ENCODE measurements around the gene PCDHGA12.
A peak's percentile ranks its signal among the peaks of the same experiment; 100 is the strongest.
"Not testable (repeated sequence)": the region's sequence is repeated elsewhere in the genome, so short reads cannot be mapped to it uniquely, and the experiment has no call there.

PCDHGA12 gene

DNA sequence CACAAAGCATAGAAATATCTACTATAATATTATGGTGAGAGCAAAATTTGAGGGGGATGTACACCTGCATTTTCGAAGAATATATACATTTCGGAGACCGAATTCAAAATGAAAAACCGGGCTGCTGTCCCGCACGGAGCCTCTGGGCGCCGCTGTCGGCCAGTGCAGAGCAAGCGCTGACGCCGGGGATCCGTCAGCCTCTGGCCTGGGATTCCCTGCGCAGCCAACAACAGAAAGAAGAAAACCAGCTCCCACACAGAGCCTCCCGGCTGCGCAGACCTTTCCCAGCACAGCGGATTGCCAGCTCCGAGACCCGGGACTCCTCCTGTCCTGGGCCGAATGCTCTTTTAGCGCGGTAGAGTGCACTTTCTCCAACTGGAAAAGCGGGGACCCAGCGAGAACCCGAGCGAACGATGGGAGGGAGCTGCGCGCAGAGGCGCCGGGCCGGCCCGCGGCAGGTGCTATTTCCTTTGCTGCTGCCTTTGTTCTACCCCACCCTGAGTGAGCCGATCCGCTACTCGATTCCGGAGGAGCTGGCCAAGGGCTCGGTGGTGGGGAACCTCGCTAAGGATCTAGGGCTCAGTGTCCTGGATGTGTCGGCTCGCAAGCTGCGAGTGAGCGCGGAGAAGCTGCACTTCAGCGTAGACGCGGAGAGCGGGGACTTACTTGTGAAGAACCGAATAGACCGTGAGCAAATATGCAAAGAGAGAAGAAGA, 22.4 kb upstream of the PCDHGA12 start, which contains the start of gene PCDHGB6:
TSS of gene PCDHGB6 (plus strand) at position 232 of the 716 bp plus-strand sequence. CDS start at position 414, 182 bp downstream.
- peak in 1 of 2 donors; percentile 22 for DNase-seq (ENCODE audit: low read depth in 2 of 2)

DNA sequence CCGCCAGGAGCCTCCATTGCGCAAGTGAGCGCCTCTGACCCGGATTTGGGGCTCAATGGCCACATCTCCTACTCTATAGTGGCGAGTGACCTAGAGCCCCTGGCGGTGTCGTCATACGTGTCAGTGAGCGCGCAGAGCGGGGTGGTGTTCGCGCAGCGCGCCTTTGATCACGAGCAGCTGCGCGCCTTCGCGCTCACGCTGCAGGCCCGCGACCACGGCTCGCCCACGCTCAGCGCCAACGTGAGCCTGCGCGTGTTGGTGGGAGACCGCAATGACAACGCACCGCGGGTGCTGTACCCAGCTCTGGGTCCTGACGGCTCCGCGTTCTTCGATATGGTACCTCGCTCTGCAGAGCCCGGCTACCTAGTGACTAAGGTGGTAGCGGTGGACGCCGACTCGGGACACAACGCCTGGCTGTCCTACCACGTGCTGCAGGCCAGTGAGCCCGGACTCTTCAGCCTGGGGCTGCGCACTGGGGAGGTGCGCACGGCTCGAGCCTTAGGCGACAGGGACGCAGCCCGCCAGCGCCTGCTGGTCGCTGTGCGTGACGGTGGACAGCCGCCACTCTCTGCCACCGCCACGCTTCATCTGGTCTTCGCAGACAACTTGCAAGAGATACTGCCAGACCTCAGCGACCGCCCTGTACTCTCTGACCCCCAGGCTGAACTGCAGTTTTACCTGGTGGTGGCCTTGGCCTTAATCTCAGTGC, 20.6 kb upstream of the PCDHGA12 start:
- DNase-seq (ENCODE audit: low read depth in 2 of 2) = no peak

DNA sequence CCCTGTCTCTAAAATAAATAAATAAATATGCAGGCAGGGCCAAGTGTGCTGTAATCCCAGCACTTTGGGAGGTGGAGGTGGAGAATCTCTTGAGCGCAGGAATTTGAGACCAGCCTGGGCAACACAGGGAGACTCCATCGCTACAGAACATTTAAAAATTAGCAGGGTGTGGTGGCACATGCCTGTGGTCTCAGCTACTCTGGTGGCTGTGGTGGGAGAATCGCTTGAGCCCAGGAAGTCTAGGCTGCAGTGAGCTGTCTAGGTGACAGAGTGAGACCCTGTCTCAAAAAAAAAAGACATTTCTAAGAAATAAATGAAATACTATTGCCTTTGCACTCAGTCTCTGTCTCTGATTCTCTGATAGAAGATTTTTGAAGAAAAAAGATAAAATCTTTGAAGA, 18.7 kb upstream of the PCDHGA12 start:
- DNase-seq (ENCODE audit: low read depth in 2 of 2) = no peak

- DNase-seq (ENCODE audit: low read depth in 2 of 2) = peak; percentile 31 to 39
Measured at GRCh38 chr5:141412854-141413539, 17.3 kb upstream of the PCDHGA12 start, which contains the start of gene PCDHGA10. PCDHGA10 (plus strand) TSS chr5:141412987; CDS start chr5:141413176, 189 bp downstream.

GRCh38 chr5:141413540-141414069, 16.7 kb upstream of the PCDHGA12 start:
- DNase-seq (ENCODE audit: low read depth in 2 of 2) = no peak

DNA sequence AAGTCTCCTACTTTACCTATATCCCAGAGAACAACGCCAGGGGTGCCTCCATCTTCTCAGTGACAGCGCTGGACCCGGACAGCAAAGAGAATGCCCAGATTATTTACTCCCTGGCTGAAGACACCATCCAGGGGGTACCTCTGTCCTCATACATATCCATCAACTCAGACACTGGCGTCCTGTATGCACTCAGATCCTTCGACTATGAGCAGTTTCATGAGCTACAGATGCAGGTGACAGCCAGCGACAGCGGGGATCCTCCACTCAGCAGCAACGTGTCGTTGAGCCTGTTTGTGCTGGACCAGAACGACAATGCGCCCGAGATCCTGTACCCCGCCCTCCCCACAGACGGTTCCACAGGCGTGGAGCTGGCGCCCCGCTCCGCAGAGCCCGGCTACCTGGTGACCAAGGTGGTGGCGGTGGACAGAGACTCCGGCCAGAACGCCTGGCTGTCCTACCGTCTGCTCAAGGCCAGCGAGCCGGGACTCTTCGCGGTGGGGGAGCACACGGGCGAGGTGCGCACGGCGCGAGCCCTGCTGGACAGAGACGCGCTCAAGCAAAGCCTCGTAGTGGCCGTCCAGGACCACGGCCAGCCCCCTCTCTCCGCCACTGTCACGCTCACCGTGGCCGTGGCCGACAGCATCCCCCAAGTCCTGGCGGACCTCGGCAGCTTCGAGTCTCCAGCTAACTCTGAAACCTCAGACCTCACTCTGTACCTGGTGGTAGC, 15.6 kb upstream of the PCDHGA12 start:
- not testable (repeated sequence) for DNase-seq (ENCODE audit: low read depth in 2 of 2)

GRCh38 chr5:141415275-141415618, 15.1 kb upstream of the PCDHGA12 start:
- not testable (repeated sequence) for DNase-seq (ENCODE audit: low read depth in 2 of 2)

DNA sequence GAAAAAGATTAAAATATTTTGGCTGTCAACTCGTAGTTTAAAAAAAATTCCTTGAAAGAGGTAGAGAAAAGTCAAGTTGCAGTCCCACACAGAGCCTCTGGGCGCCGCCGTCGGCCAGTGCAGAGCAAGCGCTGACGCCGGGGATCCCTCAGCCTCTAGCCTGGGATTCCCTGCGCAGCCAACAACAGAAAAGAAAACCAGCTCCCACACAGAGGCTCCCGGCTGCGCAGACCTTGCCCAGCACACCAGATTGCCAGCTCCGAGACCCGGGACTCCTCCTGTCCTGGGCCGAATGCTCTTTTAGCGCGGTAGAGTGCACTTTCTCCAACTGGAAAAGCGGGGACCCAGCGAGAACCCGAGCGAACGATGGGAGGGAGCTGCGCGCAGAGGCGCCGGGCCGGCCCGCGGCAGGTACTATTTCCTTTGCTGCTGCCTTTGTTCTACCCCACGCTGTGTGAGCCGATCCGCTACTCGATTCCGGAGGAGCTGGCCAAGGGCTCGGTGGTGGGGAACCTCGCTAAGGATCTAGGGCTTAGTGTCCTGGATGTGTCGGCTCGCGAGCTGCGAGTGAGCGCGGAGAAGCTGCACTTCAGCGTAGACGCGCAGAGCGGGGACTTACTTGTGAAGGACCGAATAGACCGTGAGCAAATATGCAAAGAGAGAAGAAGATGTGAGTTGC, 12.7 kb upstream of the PCDHGA12 start, which contains the start of gene PCDHGB7:
TSS of gene PCDHGB7 (plus strand) at position 184 of the 679 bp plus-strand sequence. CDS start at position 367, 183 bp downstream.
- peak; percentile 35 to 39 for DNase-seq (ENCODE audit: low read depth in 2 of 2)

- no peak for DNase-seq (ENCODE audit: low read depth in 2 of 2)
Measured at GRCh38 chr5:141419074-141419880, 11.0 kb upstream of the PCDHGA12 start.

GRCh38 chr5:141420855-141421488, 9.3 kb upstream of the PCDHGA12 start, which contains the start of gene PCDHGA11:
PCDHGA11 (plus strand) TSS chr5:141421051; CDS start chr5:141421228, 177 bp downstream.
- peak in 1 of 2 donors; percentile 36 for DNase-seq (ENCODE audit: low read depth in 2 of 2)

DNA sequence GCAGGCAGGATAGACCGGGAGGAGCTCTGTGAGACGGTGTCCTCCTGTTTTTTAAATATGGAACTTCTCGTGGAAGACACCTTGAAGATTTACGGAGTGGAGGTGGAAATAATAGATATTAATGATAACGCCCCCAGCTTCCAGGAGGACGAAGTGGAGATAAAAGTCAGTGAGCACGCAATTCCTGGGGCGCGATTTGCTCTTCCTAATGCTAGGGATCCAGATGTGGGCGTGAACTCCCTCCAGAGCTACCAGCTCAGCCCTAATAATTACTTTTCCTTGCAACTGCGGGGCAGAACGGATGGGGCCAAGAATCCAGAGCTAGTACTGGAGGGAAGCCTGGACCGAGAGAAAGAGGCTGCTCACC, 8.8 kb upstream of the PCDHGA12 start:
- DNase-seq (ENCODE audit: low read depth in 2 of 2) = no peak

- DNase-seq (ENCODE audit: low read depth in 2 of 2) = no peak
Measured at GRCh38 chr5:141422742-141423291, 7.5 kb upstream of the PCDHGA12 start.

GRCh38 chr5:141427783-141428426, 2.4 kb upstream of the PCDHGA12 start:
- no peak for DNase-seq (ENCODE audit: low read depth in 2 of 2)

GRCh38 chr5:141431286-141431685, 979 bp downstream of the PCDHGA12 start:
- DNase-seq (ENCODE audit: low read depth in 2 of 2) = no peak

GRCh38 chr5:141432308-141432707, 2.0 kb downstream of the PCDHGA12 start:
- DNase-seq (ENCODE audit: low read depth in 2 of 2) = not testable (repeated sequence)

DNA sequence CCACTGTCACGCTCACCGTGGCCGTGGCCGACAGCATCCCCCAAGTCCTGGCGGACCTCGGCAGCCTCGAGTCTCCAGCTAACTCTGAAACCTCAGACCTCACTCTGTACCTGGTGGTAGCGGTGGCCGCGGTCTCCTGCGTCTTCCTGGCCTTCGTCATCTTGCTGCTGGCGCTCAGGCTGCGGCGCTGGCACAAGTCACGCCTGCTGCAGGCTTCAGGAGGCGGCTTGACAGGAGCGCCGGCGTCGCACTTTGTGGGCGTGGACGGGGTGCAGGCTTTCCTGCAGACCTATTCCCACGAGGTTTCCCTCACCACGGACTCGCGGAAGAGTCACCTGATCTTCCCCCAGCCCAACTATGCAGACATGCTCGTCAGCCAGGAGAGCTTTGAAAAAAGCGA, 2.4 kb downstream of the PCDHGA12 start:
- not testable (repeated sequence) for DNase-seq (ENCODE audit: low read depth in 2 of 2)

GRCh38 chr5:141434006-141434405, 3.7 kb downstream of the PCDHGA12 start:
- no peak for DNase-seq (ENCODE audit: low read depth in 2 of 2)

DNA sequence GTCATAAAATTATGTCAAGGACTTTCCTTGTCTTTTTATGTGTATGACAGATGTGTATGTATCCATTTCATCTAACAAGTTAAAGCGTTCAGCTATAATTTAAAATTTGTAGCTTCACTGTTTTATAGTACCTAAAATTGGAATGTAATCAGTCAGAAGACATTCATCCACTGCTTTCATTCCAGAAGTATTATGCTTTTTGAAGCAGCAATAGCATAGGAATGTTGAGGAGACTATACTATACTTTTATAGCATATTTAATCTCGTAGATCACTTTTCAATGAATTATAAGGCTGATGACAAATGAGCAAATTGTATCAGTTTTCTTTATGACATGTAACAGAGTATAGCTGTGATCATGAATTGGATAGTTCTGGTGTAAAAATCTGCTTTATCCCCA, 6.9 kb downstream of the PCDHGA12 start:
- DNase-seq (ENCODE audit: low read depth in 2 of 2) = no peak
